GM19193 (cell line): ENCODE results near the gene PRSS36.
A peak's percentile ranks its signal among the peaks of the same experiment; 100 is the strongest.

Experiments used
- POLR2A ChIP-seq: IDR thresholded peaks from 4 replicates; pipeline ENCODE4 v1.6.1; 2011; ENCODE audit not compliant: insufficient read depth, insufficient read length; ENCODE audit errors: extremely low read depth

PRSS36 gene

GRCh38 chr16:31187808-31188189 lies 37.9 kb upstream of the PRSS36 start:
- peak; percentile 25 for TF ChIP-seq POLR2A

GRCh38 chr16:31186930-31187807 lies 37.3 kb upstream of the PRSS36 start:
- peak; percentile 21 for TF ChIP-seq POLR2A

GRCh38 chr16:31186176-31186575 lies 36.3 kb upstream of the PRSS36 start:
- no peak for TF ChIP-seq POLR2A

- no peak for TF ChIP-seq POLR2A
These were observed 35.5 kb upstream of the PRSS36 start for GRCh38 chr16:31185339-31185738.

- no peak for TF ChIP-seq POLR2A
These were observed 35.0 kb upstream of the PRSS36 start for GRCh38 chr16:31184888-31185287.

- no peak for TF ChIP-seq POLR2A
These were observed 33.9 kb upstream of the PRSS36 start for GRCh38 chr16:31183432-31184428.

- no peak for TF ChIP-seq POLR2A
These were observed 32.5 kb upstream of the PRSS36 start for GRCh38 chr16:31182391-31182790.

- TF ChIP-seq POLR2A = no peak
These were observed 31.4 kb upstream of the PRSS36 start for GRCh38 chr16:31181102-31181830.

GRCh38 chr16:31179747-31180459 lies 30.0 kb upstream of the PRSS36 start, which contains the start of gene FUS:
FUS (plus strand) TSS chr16:31180139; CDS start chr16:31180215, 76 bp downstream.
- peak; percentile 100 for TF ChIP-seq POLR2A

- no peak for TF ChIP-seq POLR2A
These were observed 29.4 kb upstream of the PRSS36 start for GRCh38 chr16:31179219-31179746.

GRCh38 chr16:31177136-31177535 lies 27.3 kb upstream of the PRSS36 start:
- TF ChIP-seq POLR2A = no peak

GRCh38 chr16:31168848-31169247 lies 19.0 kb upstream of the PRSS36 start:
- TF ChIP-seq POLR2A = no peak

GRCh38 chr16:31167315-31167714 lies 17.4 kb upstream of the PRSS36 start:
- no peak for TF ChIP-seq POLR2A

GRCh38 chr16:31157136-31157535 lies 7.3 kb upstream of the PRSS36 start:
- no peak for TF ChIP-seq POLR2A
